NCI-H510A treated with DMSO at 0.1 percent for 48 hours (cell line): ENCODE measurements around the gene PNPLA2.
A peak's percentile ranks its signal among the peaks of the same experiment; 100 is the strongest.

Source experiments
- DNase-seq: peaks from one replicate; lab custom pipeline; 2025; lab: John Stamatoyannopoulos, UW

PNPLA2 gene, protein sequence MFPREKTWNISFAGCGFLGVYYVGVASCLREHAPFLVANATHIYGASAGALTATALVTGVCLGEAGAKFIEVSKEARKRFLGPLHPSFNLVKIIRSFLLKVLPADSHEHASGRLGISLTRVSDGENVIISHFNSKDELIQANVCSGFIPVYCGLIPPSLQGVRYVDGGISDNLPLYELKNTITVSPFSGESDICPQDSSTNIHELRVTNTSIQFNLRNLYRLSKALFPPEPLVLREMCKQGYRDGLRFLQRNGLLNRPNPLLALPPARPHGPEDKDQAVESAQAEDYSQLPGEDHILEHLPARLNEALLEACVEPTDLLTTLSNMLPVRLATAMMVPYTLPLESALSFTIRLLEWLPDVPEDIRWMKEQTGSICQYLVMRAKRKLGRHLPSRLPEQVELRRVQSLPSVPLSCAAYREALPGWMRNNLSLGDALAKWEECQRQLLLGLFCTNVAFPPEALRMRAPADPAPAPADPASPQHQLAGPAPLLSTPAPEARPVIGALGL

DNA sequence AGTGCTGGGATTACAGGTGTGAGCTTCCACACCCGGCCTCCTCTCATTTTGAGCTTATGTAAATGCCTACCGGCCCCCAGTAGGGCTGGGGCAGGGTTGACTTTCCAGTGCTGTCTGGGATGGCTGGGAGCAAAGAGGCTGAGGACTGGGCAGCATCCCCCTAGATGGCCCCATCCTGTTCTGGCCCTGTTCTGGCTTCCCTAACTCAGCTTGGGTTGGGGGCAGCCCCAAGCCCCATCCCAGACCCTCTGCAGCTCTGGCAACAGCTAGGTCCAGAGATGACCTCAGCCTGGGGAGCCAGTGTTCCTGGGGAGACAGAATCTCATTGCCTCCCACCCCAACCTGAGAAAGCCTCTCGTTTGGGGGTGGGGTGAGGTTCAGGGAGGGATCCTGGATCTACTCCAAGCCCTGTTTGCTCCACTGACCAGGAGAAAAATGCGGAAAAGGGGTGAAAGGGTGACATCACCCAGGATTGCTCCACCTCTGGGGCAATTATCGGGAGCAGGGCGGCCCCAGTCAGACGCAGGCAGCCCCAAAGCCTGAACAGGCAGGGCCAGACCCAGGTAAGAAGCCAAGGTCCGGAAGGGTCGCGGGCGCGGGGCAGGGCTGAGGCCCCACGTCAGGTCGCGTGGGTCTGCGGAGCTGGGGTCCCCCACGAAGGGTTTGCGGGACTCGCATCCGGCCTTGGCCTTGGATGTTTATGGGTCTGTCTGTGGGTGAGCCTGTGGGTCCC, at the start of gene PNPLA2:
Gene PNPLA2, plus strand, starts transcription at position 519 of the 733 bp plus-strand sequence. CDS start 805 bp downstream, outside the sequence.
- no peak for DNase-seq

DNA sequence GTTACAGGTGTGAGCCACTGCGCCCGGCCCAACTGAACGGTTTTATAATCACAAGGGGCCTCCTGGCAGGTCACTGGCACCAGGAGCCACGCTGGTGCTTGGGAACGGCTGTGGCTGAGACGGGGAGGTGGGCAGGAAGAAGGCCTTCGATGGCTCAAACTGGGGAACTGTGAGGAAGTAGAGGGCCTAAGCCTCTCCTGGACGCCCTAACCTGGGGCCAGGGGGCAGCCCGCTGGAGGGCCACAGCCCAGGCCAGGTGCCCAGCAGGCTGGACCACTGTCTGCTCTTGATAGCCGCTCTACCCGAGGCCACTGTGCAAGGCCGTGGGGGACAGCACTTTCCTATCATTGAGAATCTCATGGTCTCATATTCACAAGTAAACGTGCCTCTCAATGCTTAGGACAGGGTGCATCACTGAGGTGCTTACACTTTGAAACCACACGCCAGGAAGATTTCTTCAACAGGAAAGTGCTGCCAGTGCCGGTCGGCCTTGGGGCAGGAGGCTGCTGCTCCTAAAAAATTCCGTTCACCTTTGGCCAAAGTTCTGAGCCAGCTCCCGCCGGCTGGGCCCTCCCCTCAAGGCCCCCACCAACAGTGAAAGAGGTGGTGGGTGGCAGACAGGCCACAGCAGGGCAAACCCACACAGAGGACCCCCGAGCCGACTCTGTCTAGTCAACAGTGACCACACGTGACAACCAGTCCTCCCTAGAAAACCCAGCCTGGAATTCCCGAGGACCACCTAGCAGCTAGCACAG, 48.6 kb upstream of the PNPLA2 start:
- no peak for DNase-seq

GRCh38 chr11:770642-771616, 47.8 kb upstream of the PNPLA2 start:
- DNase-seq: no peak

- DNase-seq: no peak
Observed at GRCh38 chr11:771617-772204, 47.0 kb upstream of the PNPLA2 start.

DNA sequence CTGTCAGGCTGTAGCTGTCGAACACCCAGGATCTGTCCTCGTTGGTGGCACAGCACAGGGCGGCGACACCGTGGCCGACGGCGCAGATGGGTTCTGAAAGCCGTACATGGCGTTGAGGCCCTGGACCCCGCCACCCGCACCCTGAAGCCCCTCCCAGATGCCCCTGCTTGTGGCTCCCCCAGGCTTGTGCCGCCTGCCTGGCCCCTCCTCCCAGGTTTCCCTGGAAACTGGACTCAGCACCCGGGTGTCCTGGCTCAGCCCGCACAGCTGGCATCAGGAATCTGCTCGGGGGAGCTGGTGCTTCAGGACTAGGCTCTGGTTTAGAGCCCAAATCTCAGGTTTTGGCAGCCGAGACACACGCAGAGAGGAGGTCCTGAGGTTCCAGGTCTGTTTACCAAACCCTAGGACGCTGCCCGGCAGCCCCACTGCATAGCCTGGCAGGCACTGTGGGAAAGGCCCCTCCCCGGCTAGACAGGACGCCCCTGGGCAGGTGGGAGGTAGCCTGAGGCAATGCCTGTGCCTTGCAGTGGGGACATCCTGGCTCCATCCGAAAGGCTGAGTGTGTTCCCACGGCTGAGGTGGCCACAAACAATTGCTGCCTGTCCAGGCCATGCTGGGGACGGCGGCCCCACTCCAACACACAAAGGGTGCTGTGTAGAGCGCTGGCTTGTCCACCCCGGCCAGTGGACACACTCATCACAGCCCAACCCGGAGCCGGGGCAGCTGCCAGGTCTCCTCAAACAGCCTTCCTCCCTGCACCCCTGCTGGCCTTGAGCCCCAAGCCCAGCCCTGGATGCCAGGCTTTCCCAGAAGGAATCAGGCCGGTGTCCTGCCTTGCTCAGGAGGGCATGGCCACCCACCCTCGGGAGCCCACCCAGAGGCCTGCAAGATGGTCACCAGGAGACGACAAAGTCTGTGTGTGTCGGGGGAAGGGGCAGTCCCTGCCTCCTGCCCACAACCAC, 46.0 kb upstream of the PNPLA2 start:
- DNase-seq: no peak

- DNase-seq: no peak
Observed at GRCh38 chr11:773425-773824, 45.3 kb upstream of the PNPLA2 start.

GRCh38 chr11:773830-774229, 44.9 kb upstream of the PNPLA2 start:
- no peak for DNase-seq

- no peak for DNase-seq
Observed at GRCh38 chr11:774873-775592, 43.7 kb upstream of the PNPLA2 start.

DNA sequence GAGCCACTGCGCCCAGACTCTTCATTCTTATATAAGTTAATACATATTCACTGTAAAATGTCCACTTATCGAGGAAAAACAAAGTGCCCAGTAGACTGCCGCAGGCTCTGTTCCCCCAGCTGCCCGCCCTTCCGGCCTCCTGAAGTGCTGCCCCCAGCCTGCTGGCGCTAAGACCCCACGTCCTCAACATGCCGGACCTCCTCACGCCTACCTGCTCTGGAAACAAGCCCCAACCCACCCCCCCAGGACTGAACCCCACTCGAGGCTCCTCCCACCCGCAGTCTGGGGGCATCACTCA, 42.5 kb upstream of the PNPLA2 start:
- DNase-seq: no peak

- no peak for DNase-seq
Observed at GRCh38 chr11:776561-777287, 42.0 kb upstream of the PNPLA2 start.

- peak; percentile 72 for DNase-seq
Observed at GRCh38 chr11:777288-778255, 41.1 kb upstream of the PNPLA2 start, which contains the start of gene GATD1. Gene GATD1 (minus strand): TSS chr11:777487. CDS start chr11:777462, 25 bp downstream.

GRCh38 chr11:778976-779954, 39.4 kb upstream of the PNPLA2 start:
- no peak for DNase-seq

DNA sequence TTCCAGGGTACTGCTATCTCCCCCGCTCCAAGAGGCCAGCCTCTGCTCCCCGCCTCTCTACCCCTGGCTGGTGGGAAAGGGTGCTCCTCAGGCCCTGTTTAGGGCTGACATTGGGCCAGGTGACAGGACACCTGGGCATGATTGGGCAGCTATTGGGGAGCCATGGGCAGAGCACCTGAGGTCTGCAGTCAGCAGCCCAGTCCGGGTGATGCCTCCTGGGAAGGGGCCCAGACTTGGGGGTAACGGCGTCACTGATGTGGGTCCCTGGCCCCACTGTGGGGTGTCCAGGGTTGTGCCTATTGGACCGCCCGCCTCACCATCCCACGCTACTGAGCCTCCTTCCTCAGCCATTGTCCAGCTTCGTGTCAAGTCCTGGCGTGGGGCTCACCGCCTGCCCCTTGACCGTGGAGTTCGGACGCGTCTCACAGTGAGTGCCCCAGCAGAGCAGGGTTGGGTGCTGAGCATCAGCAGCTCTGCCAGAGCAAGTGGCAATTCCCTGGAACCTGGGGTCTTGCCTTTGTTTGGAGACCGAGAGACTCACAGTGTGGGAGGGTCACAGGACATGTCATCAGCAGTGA, 38.7 kb upstream of the PNPLA2 start:
- DNase-seq: no peak

- no peak for DNase-seq
Observed at GRCh38 chr11:782264-783174, 36.2 kb upstream of the PNPLA2 start.
